B cell (primary cell): Measurements from ENCODE around the gene CLEC2L. TPM values are rescaled to one million over a fixed set of nuclear protein-coding genes. Genes with fewer than 3 reads are reported as not detected.

Source experiments
- ATAC-seq: fragments of 200-7000 bp; cut with Tn5 transposase; one replicate; pipeline ENCODE4 v1.10.0; 2021; ENCODE audit warnings: low read depth, mild to moderate bottlenecking, moderate number of reproducible peaks, moderate library complexity
- CTCF ChIA-PET: fragments of 350-600 bp; sonication (Branson Sonifier 250); formaldehyde crosslinking; loops from one replicate; lab custom pipeline; 2021; ENCODE audit warnings: antibody characterized with exemption, inconsistent platforms; lab: Charles Lee
- POLR2A ChIA-PET: fragments of 350-600 bp; sonication (Branson Sonifier 250); formaldehyde crosslinking; loops from one replicate; lab custom pipeline; 2021; ENCODE audit warnings: antibody characterized with exemption; lab: Charles Lee
- DNase-seq: peaks from one replicate; pipeline ENCODE4 v3.0.0; 2013
- H2AFZ ChIP-seq: 2 replicates; pipeline ENCODE4 v1.6.1; 2012; ENCODE audit warnings: mild to moderate bottlenecking, low read depth, low read length; ENCODE audit not compliant: insufficient read depth, poor library complexity, severe bottlenecking
- H3K27ac ChIP-seq, 2 donors: 1 replicate in 1 of 2; 2 replicates in 1 of 2; pipeline ENCODE4 v1.5.1; 2012 to 2013; ENCODE audit warnings: low read length in 2 of 2, mild to moderate bottlenecking in 2 of 2, moderate library complexity in 1 of 2
- H3K27me3 ChIP-seq, 4 experiments: fragments of 200-600 bp in 1 of 4; sonication (generic) in 1 of 4; replicated peaks in 1 of 4; 1 replicate in 2 of 4; 2 replicates in 2 of 4; pipeline versions ENCODE4 v1.6.1 to v1.7.0; 2013 to 2016; ENCODE audit warnings: low read length in 3 of 4, mild to moderate bottlenecking in 2 of 4, mixed read lengths in 1 of 4, moderate library complexity in 1 of 4; ENCODE audit not compliant: insufficient read depth in 4 of 4, control insufficient read depth in 3 of 4; ENCODE audit errors: control extremely low read depth in 1 of 4
- H3K36me3 ChIP-seq, 2 experiments: replicated peaks in 1 of 2; 1 replicate in 1 of 2; 2 replicates in 1 of 2; pipeline versions ENCODE4 v1.6.1 to v1.7.1; 2013; ENCODE audit warnings: low read length in 1 of 2; ENCODE audit not compliant: insufficient read depth in 2 of 2, control insufficient read depth in 1 of 2; ENCODE audit errors: control extremely low read depth in 1 of 2, extremely low read depth in 1 of 2
- H3K4me1 ChIP-seq, 2 donors: fragments of 200-600 bp in 1 of 2; sonication (generic) in 1 of 2; 1 replicate in 1 of 2; 2 replicates in 1 of 2; pipeline versions ENCODE4 v1.5.1 to v1.6.1; 2013 to 2017; ENCODE audit warnings: low read length in 2 of 2; ENCODE audit not compliant: control insufficient read depth in 2 of 2, insufficient read depth in 2 of 2
- H3K4me2 ChIP-seq: replicated peaks from 2 replicates; pipeline ENCODE3; 2012; ENCODE audit warnings: mild to moderate bottlenecking, low read depth, low read length; ENCODE audit not compliant: poor library complexity, severe bottlenecking
- H3K4me3 ChIP-seq, 5 experiments: fragments of 200-600 bp in 1 of 5; sonication (generic) in 1 of 5; 1 replicate in 3 of 5; 2 replicates in 2 of 5; pipeline versions ENCODE4 v1.5.1 to v1.7.0; 2011 to 2016; ENCODE audit warnings: low read length in 4 of 5, mild to moderate bottlenecking in 4 of 5, low read depth in 2 of 5, control low read depth in 1 of 5, moderate library complexity in 1 of 5; ENCODE audit not compliant: insufficient read depth in 1 of 5; ENCODE audit errors: control extremely low read depth in 1 of 5, extremely low read depth in 1 of 5
- H3K79me2 ChIP-seq: fragments of 200-600 bp; sonication (generic); one replicate; pipeline ENCODE4 v1.6.0; 2016; ENCODE audit warnings: low read length; ENCODE audit not compliant: control insufficient read depth, insufficient read depth
- H3K9ac ChIP-seq: fragments of 200-600 bp; sonication (generic); 2 replicates; pipeline ENCODE4 v1.6.1; 2017; ENCODE audit warnings: mild to moderate bottlenecking, low read length, moderate library complexity
- H3K9me3 ChIP-seq, 3 donors: one replicate each; pipeline versions ENCODE4 v1.6.1 to v1.7.1; 2013; ENCODE audit warnings: low read length in 2 of 3; ENCODE audit not compliant: control insufficient read depth in 2 of 3, insufficient read depth in 1 of 3; ENCODE audit errors: control extremely low read depth in 1 of 3
- H4K20me1 ChIP-seq: 2 replicates; pipeline ENCODE4 v1.6.0; 2012; ENCODE audit warnings: mild to moderate bottlenecking, low read length; ENCODE audit not compliant: insufficient read depth, control insufficient read depth, poor library complexity, severe bottlenecking
- H3K27ac Mint-ChIP-seq: one replicate; pipeline ENCODE4 v1.8.0; 2021; ENCODE audit warnings: mixed read lengths
- H3K27me3 Mint-ChIP-seq: one replicate; pipeline ENCODE4 v1.8.0; 2021; ENCODE audit warnings: mixed read lengths
- H3K4me1 Mint-ChIP-seq: one replicate; pipeline ENCODE4 v1.8.0; 2021; ENCODE audit warnings: mixed read lengths
- H3K4me3 Mint-ChIP-seq: one replicate; pipeline ENCODE4 v1.8.0; 2021; ENCODE audit warnings: mixed read lengths
- H3K9me3 Mint-ChIP-seq: one replicate; pipeline ENCODE4 v1.8.0; 2022; ENCODE audit warnings: mixed read lengths; ENCODE audit not compliant: insufficient read depth
- EZH2 ChIP-seq: IDR thresholded peaks from 2 replicates; pipeline ENCODE4 v1.6.1; 2012; ENCODE audit warnings: borderline replicate concordance, low read depth, mild to moderate bottlenecking, moderate library complexity, low read length; ENCODE audit not compliant: insufficient read depth, poor library complexity, severe bottlenecking
- WGBS: methylation state at CpG from one replicate; pipeline ENCODE4 v1.1.5; 2013; ENCODE audit warnings: missing lambda C conversion rate; ENCODE audit not compliant: insufficient coverage; 5-methylcytosine and 5-hydroxymethylcytosine counted together
- intact Hi-C: fragments of 100-400 bp; cut with micrococcal nuclease; formaldehyde crosslinking; loops from one replicate; pipeline ENCODE4 v1.10.0; 2022
- polyA plus RNA-seq: library from polyadenylated mRNA; depleted of rRNA; stranded (reverse); fragments of >200 nt; gene quantifications from 2 replicates; pipeline ENCODE4 v1.2.3, GENCODE V29; 2012
- total RNA-seq, 2 donors: library from RNA; stranded (reverse); fragments of 120-200 nt in 1 of 2; gene quantifications; 1 replicate in 1 of 2; 2 replicates in 1 of 2; pipeline versions ENCODE4 v1.2.3 to v1.2.4, GENCODE V29; 2013 to 2022
- TF ChIP-seq, protein P1 (sequence below): fragments of 200-600 bp; IDR thresholded peaks from one replicate; pipeline ENCODE4 v1.8.0; 2022; ENCODE audit warnings: antibody characterized with exemption, mild to moderate bottlenecking

CLEC2L gene
- total and polyA plus RNA-seq, 2 donors (not counting 1 experiment from before 2014, with no cell fraction given): not detected

- Mint-ChIP-seq H3K9me3 (no peaks in the 10 kb centered on the region), H3K27ac (no peak overlapping the region), H3K4me1 (no peaks in the 10 kb centered on the region), H3K27me3 (peaks cover 6% of the 10 kb centered on the region), H3K4me3 (no peak overlapping the region)
- POLR2A ChIA-PET: no interaction called here
- H3K27me3 ChIP-seq: no peaks in the 10 kb centered on the region
- H4K20me1 ChIP-seq: no peaks in the 10 kb centered on the region
- no peak overlapping the region for H3K4me3 ChIP-seq
- no peaks in the 10 kb centered on the region for H3K4me1 ChIP-seq
- TF ChIP-seq, protein P1, sequence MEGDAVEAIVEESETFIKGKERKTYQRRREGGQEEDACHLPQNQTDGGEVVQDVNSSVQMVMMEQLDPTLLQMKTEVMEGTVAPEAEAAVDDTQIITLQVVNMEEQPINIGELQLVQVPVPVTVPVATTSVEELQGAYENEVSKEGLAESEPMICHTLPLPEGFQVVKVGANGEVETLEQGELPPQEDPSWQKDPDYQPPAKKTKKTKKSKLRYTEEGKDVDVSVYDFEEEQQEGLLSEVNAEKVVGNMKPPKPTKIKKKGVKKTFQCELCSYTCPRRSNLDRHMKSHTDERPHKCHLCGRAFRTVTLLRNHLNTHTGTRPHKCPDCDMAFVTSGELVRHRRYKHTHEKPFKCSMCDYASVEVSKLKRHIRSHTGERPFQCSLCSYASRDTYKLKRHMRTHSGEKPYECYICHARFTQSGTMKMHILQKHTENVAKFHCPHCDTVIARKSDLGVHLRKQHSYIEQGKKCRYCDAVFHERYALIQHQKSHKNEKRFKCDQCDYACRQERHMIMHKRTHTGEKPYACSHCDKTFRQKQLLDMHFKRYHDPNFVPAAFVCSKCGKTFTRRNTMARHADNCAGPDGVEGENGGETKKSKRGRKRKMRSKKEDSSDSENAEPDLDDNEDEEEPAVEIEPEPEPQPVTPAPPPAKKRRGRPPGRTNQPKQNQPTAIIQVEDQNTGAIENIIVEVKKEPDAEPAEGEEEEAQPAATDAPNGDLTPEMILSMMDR: no peak
- TF ChIP-seq EZH2: no peak
- DNase-seq: no peak
- ATAC-seq: no peak
- H3K9me3 ChIP-seq: peaks cover 0 to 10% (median 0%) of the 10 kb centered on the region in 3 donors
- intact Hi-C loops: no loop called here
- no peak overlapping the region for H3K27ac ChIP-seq
- H3K79me2 ChIP-seq: no peaks in the 10 kb centered on the region
- H3K36me3 ChIP-seq: no peaks in the 10 kb centered on the region
- no peak overlapping the region for H3K4me2 ChIP-seq
- 93% methylated on average over 21 of the region's 21 CpGs for whole genome bisulfite sequencing
- H2AFZ ChIP-seq: no peak overlapping the region
- CTCF ChIA-PET: no interaction called here
- H3K9ac ChIP-seq: no peak overlapping the region
These were observed 18.3 kb downstream of the CLEC2L start for GRCh38 chr7:139541600-139542307.

DNA sequence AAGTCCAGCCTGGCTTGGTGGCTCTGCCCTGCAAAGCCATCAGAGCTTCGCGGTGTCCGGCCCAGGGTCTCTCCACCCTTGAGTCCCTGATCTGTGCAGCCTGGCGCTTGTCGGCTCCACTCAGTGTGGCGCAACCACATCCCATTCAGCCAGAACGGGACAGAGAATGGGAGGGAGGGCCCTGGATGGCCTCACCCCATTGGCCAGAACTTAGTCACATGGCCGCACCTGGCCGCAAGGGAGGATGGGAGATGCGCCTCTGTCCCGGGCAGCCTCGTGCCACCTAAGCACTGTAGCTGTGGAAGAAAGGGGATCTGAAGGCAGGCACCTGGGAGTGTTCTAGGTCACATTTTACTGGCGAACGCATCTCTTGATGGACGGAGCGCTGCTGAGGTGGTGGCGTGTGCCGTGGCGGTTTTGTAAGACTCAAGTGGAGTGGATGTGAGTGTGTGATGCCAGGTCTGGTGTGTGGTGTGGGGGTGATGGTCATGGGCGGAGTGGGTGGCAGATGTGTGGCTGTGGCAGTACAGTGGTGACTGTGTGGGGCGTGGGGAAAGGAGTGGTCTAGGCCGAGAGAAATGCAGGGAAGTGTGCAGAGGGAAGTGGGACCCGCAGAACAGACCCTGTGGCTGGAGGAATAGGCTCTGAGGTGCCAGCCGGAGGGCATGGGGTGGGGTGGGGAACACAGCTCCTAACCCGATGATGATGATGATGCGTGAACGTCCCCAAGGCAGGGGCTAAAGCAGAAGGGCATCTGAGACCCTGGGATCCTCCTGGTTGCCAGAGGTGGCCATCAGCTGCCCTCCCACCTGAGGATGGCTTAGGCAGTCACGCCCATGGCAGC is 19.0 kb downstream of the CLEC2L start:
- WGBS: 97% methylated on average over 28 of the region's 28 CpGs
- no peak for ATAC-seq
- H3K79me2 ChIP-seq: no peaks in the 10 kb centered on the region
- H3K27ac ChIP-seq: no peak overlapping the region
- no peak overlapping the region for H3K4me3 Mint-ChIP-seq
- no peak overlapping the region for H2AFZ ChIP-seq
- POLR2A ChIA-PET: no interaction called here
- TF ChIP-seq, protein P1: no peak
- no peak for TF ChIP-seq EZH2
- DNase-seq: no peak
- no peaks in the 10 kb centered on the region for H3K9me3 Mint-ChIP-seq
- no peaks in the 10 kb centered on the region for H3K27me3 ChIP-seq
- no peak overlapping the region for H3K4me3 ChIP-seq
- no peaks in the 10 kb centered on the region for H3K4me1 ChIP-seq
- no peaks in the 10 kb centered on the region for H4K20me1 ChIP-seq
- intact Hi-C loops: no loop called here
- H3K27ac Mint-ChIP-seq: no peak overlapping the region
- H3K4me2 ChIP-seq: no peak overlapping the region
- H3K9me3 ChIP-seq: peaks cover 0 to 10% (median 0%) of the 10 kb centered on the region in 3 donors
- H3K4me1 Mint-ChIP-seq: no peaks in the 10 kb centered on the region
- peaks cover 6% of the 10 kb centered on the region for H3K27me3 Mint-ChIP-seq
- CTCF ChIA-PET: no interaction called here
- H3K36me3 ChIP-seq: no peaks in the 10 kb centered on the region
- no peak overlapping the region for H3K9ac ChIP-seq
